Prostate gland (tissue), 2 donors: ENCODE results near the gene PPIG. TPM values are rescaled to one million over a fixed set of nuclear protein-coding genes. Genes with fewer than 3 reads are reported as not detected.

ENCODE experiments used
- DNase-seq: peaks from one replicate; pipeline ENCODE4 v3.0.0-alpha.2; 2019; ENCODE audit warnings: low spot score
- H3K27ac ChIP-seq, 2 donors: fragments of 200-600 bp; sonication (generic); 2 replicates each; pipeline ENCODE4 v1.5.1; 2017 to 2019
- H3K27me3 ChIP-seq: fragments of 200-600 bp; sonication (generic); replicated peaks from 2 replicates; pipeline ENCODE4 v1.5.1; 2019; ENCODE audit not compliant: insufficient read depth
- H3K36me3 ChIP-seq, 2 donors: fragments of 200-600 bp; sonication (generic); 1 replicate in 1 of 2; 2 replicates in 1 of 2; pipeline versions ENCODE4 v1.5.1 to v1.8.1; 2017 to 2019
- H3K4me1 ChIP-seq: fragments of 200-600 bp; sonication (generic); replicated peaks from 2 replicates; pipeline ENCODE4 v1.5.1; 2019
- H3K4me3 ChIP-seq, 2 donors: fragments of 200-600 bp; sonication (generic); 2 replicates each; pipeline ENCODE4 v1.5.1; 2017 to 2019
- H3K9me3 ChIP-seq: fragments of 200-600 bp; sonication (generic); 2 replicates; pipeline ENCODE4 v1.5.1; 2017
- CTCF ChIP-seq, 4 experiments: fragments of 200-600 bp in 2 of 4; fragments of 450-650 bp in 2 of 4; sonication (generic) in 2 of 4; IDR thresholded peaks; 1 replicate in 3 of 4; 2 replicates in 1 of 4; pipeline ENCODE4 v1.5.1; 2016 to 2019; ENCODE audit warnings: antibody characterized with exemption in 4 of 4, mild to moderate bottlenecking in 2 of 4, moderate library complexity in 2 of 4
- POLR2A ChIP-seq: fragments of 450-650 bp; IDR thresholded peaks from one replicate; pipeline ENCODE4 v1.6.1; 2016; ENCODE audit warnings: antibody characterized with exemption, mild to moderate bottlenecking
- POLR2AphosphoS5 ChIP-seq: sonication (generic); formaldehyde crosslinking; IDR thresholded peaks from one replicate; pipeline ENCODE4 v1.6.1; 2017; ENCODE audit warnings: antibody characterized with exemption
- WGBS: methylation state at CpG from one replicate; pipeline ENCODE4 v1.1.5; 2018; 5-methylcytosine and 5-hydroxymethylcytosine counted together
- intact Hi-C: fragments of 100-400 bp; cut with DNase I; formaldehyde crosslinking; loops from one replicate; pipeline ENCODE4 v1.14.2; 2022
- total RNA-seq, 2 donors: library from RNA; depleted of rRNA; stranded (reverse); fragments of >200 nt; gene quantifications; one replicate each; pipeline ENCODE4 v1.1.0, GENCODE V29; 2016

The PPIG gene
- total RNA-seq, 2 donors from 2014 or later, result 30.9 to 38.0 TPM

GRCh38 chr2:169661265-169661664, 77.1 kb downstream of the PPIG start:
- H3K27me3 ChIP-seq, result no peaks in the 10 kb centered on the region
- no peaks in the 10 kb centered on the region for H3K36me3 ChIP-seq
- H3K27ac ChIP-seq, result no peak overlapping the region
- no peaks in the 10 kb centered on the region for H3K4me1 ChIP-seq
- H3K4me3 ChIP-seq, result no peak overlapping the region
- no peak for DNase-seq
- no peaks in the 10 kb centered on the region for H3K9me3 ChIP-seq
- intact Hi-C loops, result no loop called here
- no peak for TF ChIP-seq POLR2AphosphoS5
- no peak for TF ChIP-seq CTCF (IDR thresholded peaks at IDR 0.05)
- no peak for TF ChIP-seq POLR2A
- 73% methylated on average over 3 of the region's 3 CpGs for WGBS

GRCh38 chr2:169662744-169663143, 78.6 kb downstream of the PPIG start:
- H3K27ac ChIP-seq, result no peak overlapping the region
- H3K9me3 ChIP-seq, result no peaks in the 10 kb centered on the region
- 94% methylated on average over 1 of the region's 1 CpG for WGBS
- no peak overlapping the region for H3K4me3 ChIP-seq
- no peaks in the 10 kb centered on the region for H3K36me3 ChIP-seq
- DNase-seq, result no peak
- no peaks in the 10 kb centered on the region for H3K4me1 ChIP-seq
- intact Hi-C loops, result no loop called here
- TF ChIP-seq CTCF (IDR thresholded peaks at IDR 0.05) (no peak), POLR2A (no peak), POLR2AphosphoS5 (no peak)
- no peaks in the 10 kb centered on the region for H3K27me3 ChIP-seq

DNA sequence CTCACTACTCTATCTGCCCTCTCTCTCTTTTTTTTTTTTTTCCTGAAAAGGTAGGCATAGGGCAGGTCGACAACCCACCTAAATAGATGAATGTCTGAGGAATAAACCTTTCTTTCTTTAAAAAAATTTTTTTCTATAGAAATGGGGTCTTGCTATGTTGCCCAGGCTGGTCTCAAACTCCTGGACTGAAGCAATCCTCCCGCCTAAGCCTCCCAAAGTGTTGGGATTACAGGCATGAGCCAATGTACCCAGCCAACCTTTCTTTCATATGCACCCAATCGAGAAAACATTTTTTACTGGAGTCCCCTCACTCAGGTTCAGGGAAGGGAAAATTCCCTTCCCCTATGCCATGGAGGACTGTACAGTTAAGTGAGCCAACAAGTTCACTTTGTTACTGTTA, 79.1 kb downstream of the PPIG start:
- no peak for DNase-seq
- Histone ChIP-seq H3K4me1 (no peaks in the 10 kb centered on the region), H3K27me3 (no peaks in the 10 kb centered on the region), H3K9me3 (no peaks in the 10 kb centered on the region), H3K36me3 (no peaks in the 10 kb centered on the region), H3K27ac (no peak overlapping the region), H3K4me3 (no peak overlapping the region)
- TF ChIP-seq POLR2A (no peak), POLR2AphosphoS5 (no peak), CTCF (IDR thresholded peaks at IDR 0.05) (no peak)
- WGBS, result 92% methylated on average over 3 of the region's 3 CpGs
- intact Hi-C loops, result no loop called here

DNA sequence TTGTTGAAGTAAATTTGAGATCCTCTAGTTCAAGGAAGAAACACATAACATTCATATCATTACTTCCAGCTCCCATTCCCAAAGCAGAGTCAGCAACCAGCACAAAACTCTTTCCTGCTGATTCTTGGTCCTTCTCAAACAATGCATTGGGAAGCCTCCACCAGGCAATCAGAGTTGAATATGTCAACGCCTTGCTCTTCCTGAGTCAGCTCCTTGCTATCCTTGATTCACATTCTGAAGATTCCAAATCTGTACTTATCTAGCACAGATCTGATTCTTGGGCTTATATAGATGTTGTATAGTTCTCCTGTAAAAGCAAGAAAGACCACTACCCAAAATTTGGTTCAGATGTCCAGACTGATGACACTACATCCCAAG, 80.4 kb downstream of the PPIG start:
- no peaks in the 10 kb centered on the region for H3K4me1 ChIP-seq
- H3K36me3 ChIP-seq, result no peaks in the 10 kb centered on the region
- WGBS, result 82% methylated on average over 1 of the region's 1 CpG
- TF ChIP-seq POLR2A, result no peak
- no peak for TF ChIP-seq POLR2AphosphoS5
- TF ChIP-seq CTCF (IDR thresholded peaks at IDR 0.05), result no peak
- no peak overlapping the region for H3K27ac ChIP-seq
- H3K9me3 ChIP-seq, result no peaks in the 10 kb centered on the region
- no peak overlapping the region for H3K4me3 ChIP-seq
- no peaks in the 10 kb centered on the region for H3K27me3 ChIP-seq
- DNase-seq, result no peak
- intact Hi-C loops, result no loop called here

GRCh38 chr2:169664978-169665930, 81.1 kb downstream of the PPIG start:
- H3K27ac ChIP-seq, result no peak overlapping the region
- H3K27me3 ChIP-seq, result no peaks in the 10 kb centered on the region
- TF ChIP-seq POLR2AphosphoS5 (no peak), CTCF (IDR thresholded peaks at IDR 0.05) (no peak), POLR2A (no peak)
- no peak for DNase-seq
- intact Hi-C loops, result no loop called here
- 38% methylated on average over 1 of the region's 1 CpG for WGBS
- no peaks in the 10 kb centered on the region for H3K36me3 ChIP-seq
- H3K9me3 ChIP-seq, result no peaks in the 10 kb centered on the region
- H3K4me3 ChIP-seq, result no peak overlapping the region
- H3K4me1 ChIP-seq, result no peaks in the 10 kb centered on the region
